NCI-H748 (cell line): Measurements from ENCODE around the gene KLHL11.
"Not testable (repeated sequence)": the region's sequence is repeated elsewhere in the genome, so short reads cannot be mapped to it uniquely, and the experiment has no call there.

Source experiments
- DNase-seq: peaks from one replicate; lab custom pipeline; 2025; ENCODE audit not compliant: unreplicated experiment; lab: John Stamatoyannopoulos, UW

KLHL11 gene

DNA sequence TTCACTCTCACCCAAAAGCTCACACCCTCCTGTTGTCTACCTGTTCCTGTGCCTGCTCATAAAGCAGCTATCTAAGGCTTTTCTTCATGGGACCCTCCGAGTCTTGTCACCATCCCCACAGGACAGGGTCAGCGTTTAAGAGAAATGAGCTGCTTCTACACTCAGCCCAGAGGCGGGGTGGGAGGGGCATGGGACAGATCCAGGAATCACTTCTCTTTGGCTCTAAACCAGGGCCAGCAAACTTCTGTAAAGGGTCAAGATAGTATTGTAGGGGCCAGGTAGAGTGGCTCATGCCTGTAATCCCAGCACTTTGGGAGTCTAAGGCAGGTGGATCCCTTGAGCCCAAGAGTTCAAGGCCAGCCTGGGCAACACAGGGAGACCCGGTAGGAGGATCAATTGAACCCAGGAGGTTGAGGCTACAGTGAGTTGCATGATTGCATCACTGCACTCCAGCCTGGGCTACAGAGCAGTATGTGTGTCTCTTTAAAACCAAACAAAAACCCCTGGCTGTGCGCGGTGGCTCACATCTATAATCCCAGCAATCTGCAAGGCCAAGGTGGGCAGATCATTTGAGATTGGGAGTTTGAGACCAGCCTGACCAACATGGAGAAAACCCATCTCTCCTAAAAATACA, 23.2 kb upstream of the KLHL11 start:
- no peak for DNase-seq

DNA sequence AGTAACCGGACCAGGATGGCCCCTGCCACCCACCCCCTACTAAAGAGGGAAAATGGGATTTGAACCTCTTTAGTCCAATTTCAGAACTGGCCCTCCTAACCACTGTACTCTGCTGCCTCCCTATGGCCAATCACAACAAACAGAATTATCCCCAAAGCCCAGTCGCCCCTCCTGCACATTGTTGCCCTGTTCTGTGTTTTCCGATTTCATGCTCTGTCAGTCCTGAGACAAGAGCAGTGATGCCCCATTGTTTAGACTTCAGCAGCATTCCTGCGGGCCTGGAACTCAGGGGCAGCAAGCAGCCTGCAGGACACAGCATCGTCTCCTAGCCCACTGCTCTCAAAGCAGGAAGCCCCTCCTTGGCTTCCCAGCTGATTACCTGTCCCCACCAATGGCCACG, 20.5 kb upstream of the KLHL11 start:
- DNase-seq, result no peak

DNA sequence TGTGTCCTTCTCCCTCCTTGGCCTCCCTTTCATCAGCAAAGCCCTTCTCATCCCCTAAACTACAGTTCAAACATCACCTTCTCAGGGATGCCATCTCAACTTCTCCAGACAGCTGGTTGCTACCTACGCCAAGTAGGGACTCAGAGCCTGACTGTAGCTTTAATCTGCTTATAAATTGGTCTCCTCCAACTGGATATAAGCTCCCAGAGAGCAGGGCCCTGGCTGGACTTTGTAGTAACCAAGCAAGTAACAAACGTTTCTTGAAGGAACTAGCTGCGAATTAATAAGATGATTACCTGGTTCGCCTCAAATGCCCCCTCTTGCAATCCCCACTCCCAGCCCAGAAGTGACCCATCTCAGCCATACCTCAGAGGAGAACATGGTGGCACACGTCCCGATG, 17.5 kb upstream of the KLHL11 start:
- DNase-seq, result no peak

DNA sequence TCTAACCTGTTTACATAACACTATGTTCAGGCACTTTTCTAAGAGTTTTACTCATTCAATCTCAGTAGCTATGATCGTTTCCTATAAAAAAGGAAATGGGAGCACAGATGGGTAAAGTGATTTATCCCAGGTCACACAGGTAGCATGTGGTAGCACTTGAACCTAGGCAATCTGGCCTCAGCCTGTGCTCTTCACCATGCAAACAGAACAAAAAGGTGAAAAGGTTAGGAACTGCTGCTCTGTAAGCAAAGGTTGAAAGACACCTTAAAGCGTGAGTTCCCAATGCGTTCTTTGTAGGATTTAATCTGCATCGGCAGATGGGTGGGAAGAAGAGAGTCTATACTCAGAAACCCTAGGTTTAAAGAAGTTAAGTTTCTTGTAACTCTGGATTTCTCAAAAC, 14.9 kb upstream of the KLHL11 start:
- DNase-seq, result no peak

DNA sequence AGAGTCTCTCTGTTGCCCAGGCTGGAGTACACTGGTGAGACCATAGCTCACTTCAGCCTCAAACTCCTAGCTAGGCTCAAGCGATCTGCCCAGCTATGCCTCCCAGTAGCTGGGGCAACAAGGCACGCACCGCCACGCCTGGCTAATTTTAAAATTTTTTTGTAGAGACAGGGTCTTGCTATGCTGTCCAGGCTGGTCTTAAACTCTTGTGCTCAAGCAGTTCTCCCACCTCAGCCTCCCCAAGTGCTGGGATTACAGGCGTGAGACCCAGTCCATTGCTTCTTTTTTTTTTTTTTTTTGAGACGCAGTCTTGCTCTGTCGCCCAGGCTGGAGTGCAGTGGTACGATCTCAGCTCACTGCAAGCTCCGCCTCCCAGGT, 9.1 kb upstream of the KLHL11 start:
- DNase-seq, result not testable (repeated sequence)

DNA sequence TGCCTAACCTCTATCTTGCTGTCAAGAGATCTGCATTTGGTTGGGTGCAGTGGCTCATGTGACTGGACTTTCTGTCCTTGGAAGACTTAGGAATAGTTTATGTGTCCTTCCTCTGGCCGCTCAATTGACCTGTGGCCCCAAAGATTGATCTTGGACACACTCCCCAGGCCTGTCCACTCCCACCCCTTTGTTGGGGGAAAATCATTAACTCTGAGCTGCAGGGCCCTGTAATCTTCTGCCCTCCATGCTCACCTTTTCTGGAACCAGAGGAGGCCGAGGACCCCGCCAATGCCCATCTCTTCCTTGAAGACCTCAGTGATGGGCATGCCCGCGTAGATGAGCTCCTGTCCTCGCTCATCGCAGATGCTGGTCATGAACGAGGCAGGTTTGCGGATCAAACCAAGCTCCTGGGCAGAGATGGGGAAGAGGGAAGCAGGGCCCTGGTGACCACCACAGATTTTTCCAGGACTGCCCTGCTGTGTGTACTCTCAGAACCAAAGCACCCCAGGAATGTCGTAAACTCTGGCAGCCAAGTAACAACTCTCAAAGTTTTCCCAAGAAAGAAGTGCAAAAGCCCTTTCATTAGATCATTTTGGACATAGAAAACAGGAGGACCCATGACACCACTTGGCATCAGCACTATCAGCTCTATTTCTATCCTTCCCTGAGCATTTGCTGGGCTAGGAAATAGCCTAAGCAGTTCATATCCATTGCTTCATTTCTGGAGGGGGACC, 8.5 kb upstream of the KLHL11 start:
- DNase-seq, result no peak

DNA sequence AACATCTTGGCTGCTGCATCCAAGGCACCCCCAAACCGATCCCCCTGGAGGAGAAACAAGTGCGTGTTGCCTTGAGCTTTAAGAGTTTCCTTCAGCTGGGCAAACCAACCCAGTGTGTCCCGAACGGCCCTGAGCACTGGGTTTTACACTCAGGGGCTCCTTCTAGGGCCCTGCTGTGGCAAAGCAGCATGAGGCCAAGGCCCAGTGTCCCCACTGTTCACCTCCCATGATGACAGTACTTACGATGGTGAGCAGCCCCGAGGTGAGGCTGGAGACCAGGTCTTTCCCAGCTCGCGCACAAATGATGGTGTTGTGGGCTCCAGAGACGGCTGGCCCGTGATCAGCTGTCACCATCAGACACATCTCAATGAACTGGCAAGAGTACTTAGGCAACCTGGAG, 6.6 kb upstream of the KLHL11 start:
- DNase-seq, result no peak

DNA sequence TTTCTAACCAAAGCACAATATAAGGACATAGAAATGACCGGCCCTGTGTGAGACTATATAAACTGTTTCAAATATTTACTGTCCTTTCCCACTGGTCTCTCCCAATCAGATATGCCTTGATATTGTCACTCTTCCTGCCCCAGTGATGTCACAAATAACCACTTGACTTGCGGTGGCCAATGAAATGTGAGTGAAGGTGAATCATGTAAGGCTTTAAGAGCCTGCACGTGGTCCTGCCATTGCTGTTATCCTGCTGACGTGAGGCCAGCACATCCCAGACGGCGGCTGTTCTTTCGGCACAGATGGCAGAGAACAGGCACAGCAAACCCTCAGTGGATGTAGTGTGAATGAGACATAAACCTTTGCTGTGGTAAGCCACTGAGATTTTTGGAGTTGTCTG, 5.4 kb upstream of the KLHL11 start:
- DNase-seq, result no peak

DNA sequence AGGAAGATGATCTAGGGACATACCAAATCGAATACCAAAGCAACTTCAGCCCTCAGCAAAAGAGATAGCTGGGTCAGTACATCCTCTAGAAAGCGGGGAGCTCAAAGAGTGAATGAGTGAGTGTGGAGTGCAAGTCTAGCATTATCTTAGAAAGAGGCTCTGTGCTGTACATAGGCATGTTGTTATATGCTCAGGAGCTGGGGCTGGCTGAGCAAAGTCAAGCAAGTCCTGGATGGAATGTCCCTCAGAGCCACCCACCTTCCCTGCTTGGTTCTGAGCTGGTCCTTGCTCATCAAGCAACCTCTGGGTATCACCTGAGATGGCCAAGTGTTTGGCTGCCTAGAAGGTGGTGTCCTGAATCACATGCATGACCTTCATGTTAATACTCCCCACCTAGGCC, 4.9 kb upstream of the KLHL11 start:
- DNase-seq, result no peak

DNA sequence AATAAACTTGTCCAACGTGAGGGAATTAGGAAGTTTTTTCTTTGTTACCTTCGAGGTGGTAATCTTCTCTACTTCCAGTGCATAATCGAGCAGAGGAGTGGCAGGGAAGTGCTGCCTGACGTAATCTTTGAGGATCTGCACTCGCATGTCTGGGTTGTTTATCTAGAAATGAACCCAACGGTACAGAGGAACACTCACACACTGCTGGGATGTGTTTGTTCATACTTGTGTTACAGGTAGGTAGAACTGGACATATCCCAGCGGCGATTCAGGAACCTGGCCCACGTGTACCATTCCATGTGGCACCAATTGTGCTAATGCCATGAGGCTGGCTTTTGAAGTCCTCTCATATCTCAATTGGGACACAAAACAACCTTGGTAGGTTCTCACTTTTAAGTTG, 4.2 kb upstream of the KLHL11 start:
- no peak for DNase-seq

DNA sequence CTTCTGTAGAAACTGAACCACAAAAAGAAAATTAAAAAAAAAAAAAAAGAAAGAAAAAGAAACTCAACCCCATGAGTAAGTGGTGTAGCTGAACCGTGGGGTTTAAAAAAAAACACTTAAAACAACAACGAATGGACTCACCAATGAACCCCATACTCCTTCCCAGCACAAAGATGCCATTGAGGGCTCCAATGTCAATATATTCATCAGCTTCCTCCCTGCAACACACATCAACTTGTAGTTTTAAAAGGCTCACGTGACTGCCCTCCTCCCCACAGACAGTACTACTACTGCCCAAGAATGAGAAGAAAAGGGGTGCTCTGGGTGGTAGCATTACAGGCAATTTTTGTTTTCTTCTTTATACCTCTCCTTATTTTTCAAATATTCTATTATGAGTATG, 3.3 kb upstream of the KLHL11 start:
- DNase-seq, result no peak

DNA sequence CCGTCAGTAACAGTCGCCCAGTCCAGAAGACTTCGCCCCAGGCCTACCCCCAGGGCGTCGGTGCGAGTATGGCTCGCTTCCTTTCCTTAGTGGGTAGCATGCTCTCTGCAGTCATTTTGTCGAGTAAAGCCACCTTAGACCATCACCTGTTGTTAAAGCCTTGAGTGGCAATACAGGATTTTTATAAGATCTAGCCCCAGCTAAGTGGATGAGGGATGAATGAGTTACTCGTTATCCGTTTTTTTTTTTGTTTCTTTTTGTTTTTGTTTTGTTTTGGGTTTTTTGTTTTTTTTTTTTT, 322 bp upstream of the KLHL11 start:
- DNase-seq, result no peak

DNA sequence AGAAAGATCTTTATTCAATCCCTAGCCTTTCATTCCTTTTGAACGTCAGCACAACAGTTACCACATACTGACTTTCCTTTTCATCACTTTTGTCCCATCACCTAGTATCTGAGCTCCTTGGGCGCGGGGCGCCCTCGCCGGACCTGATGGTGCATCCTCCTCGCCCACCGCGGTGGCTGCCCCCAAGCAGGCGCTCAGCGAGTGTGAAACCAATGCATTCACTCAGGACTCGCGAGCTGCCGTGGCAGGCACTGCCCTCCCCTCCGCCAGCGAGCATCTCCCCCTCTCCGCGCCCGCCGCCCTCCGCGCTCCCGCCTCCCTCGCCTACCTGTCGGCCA, 756 bp downstream of the KLHL11 start:
- DNase-seq, result peak; percentile 76

DNA sequence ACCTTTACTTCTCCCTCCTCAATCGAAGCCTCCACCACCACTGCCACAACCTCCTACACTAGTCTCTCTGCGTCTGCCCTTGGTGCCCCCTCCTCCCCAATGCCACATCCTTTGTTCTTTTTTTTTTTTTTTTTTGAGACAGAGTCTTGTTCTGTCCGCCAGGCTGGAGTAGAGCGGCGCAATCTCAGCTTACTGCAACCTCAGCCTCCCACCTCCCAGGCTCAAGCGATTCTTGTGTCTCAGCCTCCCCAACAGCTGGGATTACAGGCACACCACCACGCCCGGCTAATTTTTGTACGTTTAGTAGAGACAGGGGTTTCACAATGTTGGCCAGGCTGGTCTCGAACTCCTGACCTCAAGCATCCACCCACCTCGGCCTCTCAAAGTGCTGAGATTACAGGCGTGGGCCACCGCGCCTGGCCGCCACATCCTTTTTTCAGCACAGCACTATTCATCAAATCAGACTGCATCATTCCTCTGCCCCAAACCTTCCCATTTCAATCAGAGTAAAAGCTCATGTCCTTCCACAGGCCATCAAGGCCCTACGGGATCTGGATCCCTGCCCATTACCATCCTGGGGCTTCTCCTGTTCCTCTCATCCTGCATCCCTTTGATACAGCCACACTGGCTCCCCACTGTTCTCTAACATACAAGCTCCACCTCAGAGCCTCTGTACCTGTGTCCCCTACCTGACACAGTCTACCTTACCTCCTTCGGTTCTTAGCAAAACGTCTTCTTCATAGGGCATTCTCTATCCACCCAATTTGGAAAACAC, 2.0 kb downstream of the KLHL11 start:
- DNase-seq, result peak; percentile 15

DNA sequence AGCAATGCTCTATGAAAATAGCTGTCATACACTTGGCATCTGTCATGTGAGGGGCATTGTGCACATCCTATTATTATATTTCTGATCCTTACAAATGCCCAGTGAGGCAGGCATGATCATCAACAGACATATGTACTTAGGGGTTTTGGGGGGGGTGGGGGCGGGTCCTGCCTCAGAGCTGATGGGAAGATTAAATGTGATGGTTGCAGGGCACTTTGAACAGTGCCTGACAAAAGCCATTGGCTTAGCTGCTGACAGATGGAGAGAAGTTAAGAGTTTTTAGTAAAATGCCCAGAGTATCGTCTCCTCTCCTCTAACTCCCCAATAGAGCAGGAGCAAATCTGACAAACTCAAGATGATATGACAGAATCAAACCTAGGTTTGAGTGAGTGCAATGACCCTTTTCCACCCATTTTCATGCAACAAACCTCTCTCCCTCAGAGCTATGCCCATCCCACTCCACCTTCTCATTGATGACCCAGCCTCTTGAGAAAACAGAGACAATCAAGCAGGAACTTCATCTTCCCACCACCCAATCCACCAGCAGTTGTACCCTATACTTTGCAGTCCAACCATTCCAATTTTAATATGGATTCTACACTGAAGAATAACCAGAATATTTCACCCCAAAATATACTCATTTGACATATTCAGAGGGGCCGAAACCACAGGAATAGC, 4.8 kb downstream of the KLHL11 start:
- DNase-seq, result no peak

DNA sequence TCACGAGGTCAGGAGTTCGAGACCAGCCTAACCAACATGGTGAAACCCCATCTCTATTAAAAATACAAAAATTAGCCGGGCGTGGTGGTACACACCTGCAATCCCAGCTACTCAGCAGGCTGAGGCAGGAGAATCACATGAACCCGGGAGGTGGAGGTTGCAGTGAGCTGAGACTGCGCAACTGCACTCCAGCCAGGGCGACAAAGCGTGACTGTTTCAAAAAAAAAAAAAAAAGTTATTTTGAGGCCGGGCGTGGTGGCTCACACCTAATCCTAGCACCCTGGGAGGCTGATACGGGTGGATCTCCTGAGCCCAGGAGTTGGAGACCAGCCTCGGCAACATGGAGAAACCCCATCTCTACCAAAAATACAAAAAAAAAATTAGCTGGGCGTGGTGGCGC, 13.8 kb downstream of the KLHL11 start:
- DNase-seq, result not testable (repeated sequence)

DNA sequence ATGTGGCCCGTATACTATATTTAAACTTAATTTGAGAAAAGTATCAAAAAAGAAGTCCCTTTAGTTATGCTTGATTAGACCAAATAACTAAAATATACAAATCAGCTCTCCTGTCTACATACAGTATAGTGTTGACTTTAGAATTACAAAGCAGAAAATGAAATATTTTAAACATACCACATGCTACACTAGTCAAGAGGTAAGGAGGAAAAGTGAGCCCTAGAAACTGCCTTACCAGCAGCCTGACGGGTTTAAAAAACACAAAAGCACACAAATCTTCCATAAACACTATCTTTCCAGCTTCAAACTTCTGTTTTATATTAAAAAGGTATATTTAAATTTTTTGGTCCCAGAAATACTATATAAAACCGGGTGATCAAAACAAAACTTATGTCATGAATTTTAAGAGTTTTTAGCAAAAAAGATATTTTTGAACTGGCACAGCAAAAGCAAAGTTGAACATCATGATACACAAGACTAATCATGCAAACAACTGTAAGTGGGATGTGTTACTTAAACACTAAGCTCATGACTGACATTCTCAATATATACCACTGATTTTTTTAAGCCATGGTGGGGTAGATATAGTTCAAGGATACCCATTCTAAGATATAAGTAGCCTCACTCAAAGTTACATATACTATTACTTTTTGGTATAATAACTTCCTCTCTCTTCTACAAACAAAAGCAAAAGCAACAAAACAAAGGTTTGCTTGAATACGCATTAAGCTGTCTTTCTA, 15.8 kb downstream of the KLHL11 start:
- DNase-seq, result no peak

DNA sequence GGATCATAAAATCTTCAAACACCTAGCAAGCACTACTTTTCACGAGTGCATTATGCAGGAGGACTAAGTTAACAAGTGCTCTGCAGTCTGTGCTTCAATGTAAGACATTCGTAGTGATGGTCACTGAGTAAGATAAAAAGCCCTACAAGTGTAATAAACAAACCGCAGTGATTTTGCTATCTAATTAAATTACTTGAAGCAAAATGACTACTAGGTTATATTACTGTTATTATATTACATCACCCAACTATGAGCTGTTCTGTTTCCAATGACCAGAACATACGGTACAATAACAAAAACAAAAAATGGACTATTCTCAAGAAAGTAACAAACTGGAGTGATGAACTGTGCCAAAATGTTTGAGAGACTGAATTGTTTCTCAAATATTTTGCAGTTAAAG, 16.4 kb downstream of the KLHL11 start:
- DNase-seq, result no peak

DNA sequence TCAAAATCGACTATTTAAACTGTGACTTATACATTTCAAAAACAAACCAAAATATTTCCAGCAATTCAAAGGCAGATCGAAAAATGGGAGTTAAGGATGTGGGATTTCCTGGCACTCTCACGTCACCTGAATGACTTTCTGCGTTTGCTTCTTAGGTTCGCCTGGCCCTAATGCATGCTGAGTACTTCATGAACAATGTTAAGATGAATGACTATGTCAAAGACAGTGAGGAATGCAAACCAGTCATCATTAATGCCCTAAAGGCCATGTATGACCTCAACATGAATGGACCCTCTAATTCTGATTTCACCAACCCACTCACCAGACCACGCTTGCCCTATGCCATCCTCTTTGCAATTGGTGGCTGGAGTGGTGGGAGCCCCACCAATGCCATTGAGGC, 20.3 kb downstream of the KLHL11 start:
- DNase-seq, result no peak

DNA sequence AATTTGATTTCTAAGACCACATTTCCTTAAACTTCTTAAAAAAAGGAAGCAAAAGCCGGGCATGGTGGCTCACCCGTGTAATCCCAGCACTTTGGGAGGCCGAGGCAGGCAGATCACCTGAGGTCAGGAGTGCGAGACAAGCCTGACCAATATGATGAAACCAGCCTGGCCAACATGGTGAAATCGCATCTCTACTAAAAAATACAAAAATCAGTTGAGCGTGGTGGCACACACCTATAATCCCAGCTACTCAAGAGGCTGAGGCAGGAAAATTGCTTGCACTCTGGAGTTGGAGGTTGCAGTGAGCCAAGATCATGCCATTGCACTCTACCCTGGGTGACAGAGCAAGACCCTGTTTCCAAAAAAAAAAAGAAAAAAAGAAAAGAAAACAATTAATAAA, 24.4 kb downstream of the KLHL11 start:
- not testable (repeated sequence) for DNase-seq

DNA sequence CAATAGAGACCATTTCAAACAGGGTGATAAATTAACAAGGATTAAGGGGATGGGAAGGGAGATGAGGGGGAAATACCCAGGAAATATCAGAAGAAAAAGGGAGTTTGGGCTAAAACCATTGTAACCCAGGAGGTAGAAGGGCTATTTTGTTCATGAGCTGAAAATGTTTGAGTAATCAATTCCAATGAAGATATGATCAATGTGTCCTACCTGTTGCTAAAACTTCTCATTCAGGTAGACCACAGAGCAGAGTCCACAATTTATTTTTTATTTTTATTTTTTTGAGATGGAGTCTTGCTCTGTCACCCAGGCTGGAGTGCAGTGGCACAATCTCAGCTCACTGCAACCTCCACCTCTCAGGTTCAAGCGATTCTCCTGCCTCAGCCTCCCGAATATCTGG, 25.8 kb downstream of the KLHL11 start:
- not testable (repeated sequence) for DNase-seq
